GM12878 (cell line): ENCODE measurements around the gene BORCS8. TPM values are rescaled to one million over a fixed set of nuclear protein-coding genes. Genes with fewer than 3 reads are reported as not detected.
A peak's percentile ranks its signal among the peaks of the same experiment; 100 is the strongest.

Source experiments
- ATAC-seq: fragments of 200-7000 bp; cut with Tn5 transposase; 3 replicates; pipeline ENCODE4 v1.9.1; 2020; ENCODE audit warnings: mild to moderate bottlenecking, moderate library complexity
- BruUV-seq: library from RNA; stranded (reverse); fragments of 400-500 nt; replicated peaks from 2 replicates; lab custom pipeline; 2021; lab: Mats Ljungman, UMichigan
- CTCF ChIA-PET: fragments of 300-600 bp; sonication (Branson Sonifier 250); formaldehyde crosslinking; extraction: SDS; loops from one replicate; lab custom pipeline; 2021; ENCODE audit warnings: inconsistent platforms; lab: Yijun Ruan, JAX
- POLR2A ChIA-PET: fragments of 350-600 bp; formaldehyde crosslinking; extraction: SDS; loops from one replicate; lab custom pipeline; 2021; ENCODE audit warnings: inconsistent platforms; lab: Charles Lee
- RAD21 ChIA-PET: fragments of 300-600 bp; sonication (Branson Sonifier 250); formaldehyde crosslinking; loops from one replicate; lab custom pipeline; 2023; ENCODE audit warnings: antibody characterized with exemption; ENCODE audit not compliant: unreplicated experiment; lab: Charles Lee
- SMC1A ChIA-PET: fragments of 300-600 bp; sonication (Branson Sonifier 250); formaldehyde crosslinking; loops from one replicate; lab custom pipeline; 2023; ENCODE audit not compliant: unreplicated experiment, uncharacterized antibody; lab: Charles Lee
- DNase-seq: peaks from one replicate; pipeline ENCODE4 v3.0.0-alpha.2; 2011; ENCODE audit warnings: low read depth, low spot score
- FAIRE-seq: peaks from 3 replicates; lab custom pipeline; 2011; peaks lifted over from hg19 to GRCh38; lab: Jason Lieb, UNC
- H2AFZ ChIP-seq: 2 replicates; pipeline ENCODE4 v1.6.0; 2011; ENCODE audit warnings: low read depth, low read length, control low read depth; ENCODE audit not compliant: control insufficient read depth
- H3K27ac ChIP-seq: 2 replicates; pipeline ENCODE4 v1.5.1; 2011; ENCODE audit warnings: control low read depth; ENCODE audit not compliant: control insufficient read depth, insufficient read depth
- H3K27me3 ChIP-seq, 2 experiments: replicated peaks in 1 of 2; 2 replicates each; pipeline versions ENCODE4 v1.6.0 to v1.6.1; 2011; ENCODE audit warnings: low read length in 1 of 2; ENCODE audit not compliant: control insufficient read depth in 2 of 2, insufficient read depth in 2 of 2
- H3K36me3 ChIP-seq, 2 experiments: 2 replicates each; pipeline ENCODE4 v1.5.1; 2011; ENCODE audit warnings: low read length in 1 of 2; ENCODE audit not compliant: control insufficient read depth in 2 of 2, insufficient read depth in 2 of 2
- H3K4me1 ChIP-seq: 2 replicates; pipeline ENCODE4 v1.6.1; 2011; ENCODE audit warnings: mild to moderate bottlenecking, low read length, moderate library complexity, mixed read lengths; ENCODE audit not compliant: control insufficient read depth, insufficient read depth
- H3K4me2 ChIP-seq: 2 replicates; pipeline ENCODE4 v1.6.0; 2011; ENCODE audit warnings: control low read depth; ENCODE audit not compliant: control insufficient read depth, insufficient read depth
- H3K4me3 ChIP-seq: fragments of 200-600 bp; sonication (generic); 2 replicates; pipeline ENCODE4 v1.5.1; 2016
- H3K79me2 ChIP-seq: 2 replicates; pipeline ENCODE4 v1.6.0; 2011; ENCODE audit warnings: low read length; ENCODE audit not compliant: control insufficient read depth, insufficient read depth
- H3K9ac ChIP-seq: 2 replicates; pipeline ENCODE4 v1.8.0; 2011; ENCODE audit warnings: low read length, control low read depth, mixed read lengths; ENCODE audit not compliant: control insufficient read depth, insufficient read depth
- H3K9me3 ChIP-seq: replicated peaks from 3 replicates; pipeline ENCODE4 v1.5.1; 2011; ENCODE audit warnings: mild to moderate bottlenecking, low read length; ENCODE audit not compliant: control insufficient read depth, insufficient read depth
- H4K20me1 ChIP-seq: 2 replicates; pipeline ENCODE4 v1.6.0; 2011; ENCODE audit not compliant: control insufficient read depth, insufficient read depth
- E2F8 ChIP-seq: fragments of 450-650 bp; IDR thresholded peaks from 2 replicates; pipeline ENCODE4 v1.6.1; 2018; ENCODE audit warnings: mild to moderate bottlenecking, low read depth, moderate library complexity; ENCODE audit not compliant: partially characterized antibody
- IKZF1 ChIP-seq: fragments of 450-650 bp; conservative IDR thresholded peaks from 2 replicates; pipeline ENCODE4 v1.6.1; 2017; ENCODE audit warnings: antibody characterized with exemption, mild to moderate bottlenecking
- IKZF2 ChIP-seq, 2 experiments: fragments of 450-650 bp; IDR thresholded peaks; 2 replicates each; pipeline ENCODE4 v1.6.1; 2017; ENCODE audit warnings: mild to moderate bottlenecking in 2 of 2, moderate library complexity in 2 of 2
- IRF3 ChIP-seq: fragments of 450-650 bp; IDR thresholded peaks from 2 replicates; pipeline ENCODE4 v1.6.1; 2014; ENCODE audit warnings: mild to moderate bottlenecking
- JUND ChIP-seq: IDR thresholded peaks from 2 replicates; pipeline ENCODE4 v1.6.1; 2012; ENCODE audit warnings: low read depth, mild to moderate bottlenecking, low read length, improper control_type of control experiment, moderate library complexity
- KLF5 ChIP-seq: fragments of 450-650 bp; IDR thresholded peaks from 2 replicates; pipeline ENCODE4 v1.6.1; 2014; ENCODE audit warnings: mild to moderate bottlenecking; ENCODE audit not compliant: partially characterized antibody
- NKRF ChIP-seq: fragments of 450-650 bp; conservative IDR thresholded peaks from 2 replicates; pipeline ENCODE4 v1.6.1; 2017; ENCODE audit warnings: mild to moderate bottlenecking, moderate library complexity
- SMC3 ChIP-seq: IDR thresholded peaks from 2 replicates; pipeline ENCODE4 v1.6.1; 2011; ENCODE audit warnings: low read length, improper control_type of control experiment, borderline replicate concordance
- ZBTB40 ChIP-seq: fragments of 450-650 bp; IDR thresholded peaks from 2 replicates; pipeline ENCODE4 v1.6.1; 2016; ENCODE audit warnings: mild to moderate bottlenecking, moderate library complexity, borderline replicate concordance
- WGBS: methylation state at CpG from one replicate; pipeline ENCODE4 v1.1.6; 2016; ENCODE audit warnings: low lambda C conversion rate; ENCODE audit not compliant: insufficient replicate concordance, insufficient coverage; ENCODE audit errors: missing lambda C conversion rate; 5-methylcytosine and 5-hydroxymethylcytosine counted together
- in situ Hi-C: fragments of 300-500 bp; cut with MboI; formaldehyde crosslinking; loops from 9 replicates; pipeline ENCODE4 v1.14.3; 2018; ENCODE audit warnings: mixed read lengths
- intact Hi-C: fragments of 100-400 bp; cut with micrococcal nuclease; formaldehyde crosslinking; loops from one replicate; pipeline ENCODE4 v1.14.2; 2022; ENCODE audit not compliant: unreplicated experiment
- polyA plus RNA-seq, 11 experiments: library from polyadenylated mRNA; depleted of rRNA in 4 of 11; unstranded in 6 of 11; stranded (reverse) in 5 of 11; fragments of >200 nt; fragmentation: Nextera tagmentation in 4 of 11; fragmentation: Illumina TruSeq in 1 of 11; extraction: Ambion mirVana in 4 of 11; extraction: Trizol in 1 of 11; gene quantifications; 1 replicate in 1 of 11; 2 replicates in 10 of 11; pipeline versions ENCODE4 v1.2.1 to v1.2.3, GENCODE V29; 2011 to 2016; ENCODE audit warnings: inconsistent platforms in 2 of 11, missing spikeins in 2 of 11, low read depth in 1 of 11
- total RNA-seq, 4 experiments: library from RNA; depleted of rRNA in 3 of 4; stranded (reverse); fragments of >200 nt in 3 of 4; fragmentation: Illumina TruSeq in 1 of 4; extraction: Trizol in 1 of 4; gene quantifications; 2 replicates each; pipeline versions ENCODE4 v1.2.1 to v1.2.3, GENCODE V29; 2013 to 2021

Gene BORCS8
- total and polyA plus RNA-seq, 10 of the 15 experiments (the other 5 are each of a cell fraction or from before 2014, with no cell fraction given) = 3.7 to 40.3 (median 23.4) TPM

GRCh38 chr19:19162495-19162894 lies 29.5 kb downstream of the BORCS8 start:
- no peak overlapping the region for H2AFZ ChIP-seq
- POLR2A ChIA-PET = interaction anchor here (0.6 kb wide), 1 partner anchor 30 kb away, joined by 5 read pairs; no protein-coding TSS in a partner anchor
- no peaks in the 10 kb centered on the region for H3K27me3 ChIP-seq
- SMC1A ChIA-PET = interaction anchor here (2.7 kb wide), 1 partner anchor 13 kb away, joined by 18 read pairs; no protein-coding TSS in a partner anchor
- intact Hi-C loops (no loop called here), in situ Hi-C loops (no loop called here)
- H3K9ac ChIP-seq = no peak overlapping the region
- no peak overlapping the region for H3K4me2 ChIP-seq
- H3K4me1 ChIP-seq = peaks cover 40% of the 10 kb centered on the region
- H3K9me3 ChIP-seq = no peaks in the 10 kb centered on the region
- CTCF ChIA-PET = interaction anchor here (0.8 to 11.3 kb wide), 3 partner anchors 10 to 15 kb away, joined by 3 to 135 read pairs (median 57); no protein-coding TSS in a partner anchor
- H3K27ac ChIP-seq = no peak overlapping the region
- WGBS = 74% methylated on average over 7 of the region's 7 CpGs
- no peaks in the 10 kb centered on the region for H4K20me1 ChIP-seq
- no peaks in the 10 kb centered on the region; a peak in 1 of 4 replicates for H3K36me3 ChIP-seq
- ATAC-seq (no peak), FAIRE-seq (no peak), DNase-seq (no peak)
- RAD21 ChIA-PET = interaction anchor here (17.5 kb wide), 1 partner anchor 11 kb away, joined by 394 read pairs; the partner anchor contains the start of gene MEF2B
- no TSS peak for BruUV-seq
- H3K79me2 ChIP-seq = peaks cover 3% of the 10 kb centered on the region
- no peak overlapping the region for H3K4me3 ChIP-seq
- TF ChIP-seq KLF5 (no peak), JUND (no peak), IKZF1 (peak; percentile 20; the same call in 1 of the 2 replicates), NKRF (no peak), ZBTB40 (no peak), SMC3 (no peak), IRF3 (no peak), IKZF2 (IDR thresholded peaks at IDR 0.05) (0 out of 4 replicates have a peak, but pooled peaks of 1 of the 2 experiments have one; percentile 1), E2F8 (no peak)
- TF ChIP-seq, all 136 proteins: peak for 2
